ENCODE measurements around the gene USH2A.

USH2A gene

DNA sequence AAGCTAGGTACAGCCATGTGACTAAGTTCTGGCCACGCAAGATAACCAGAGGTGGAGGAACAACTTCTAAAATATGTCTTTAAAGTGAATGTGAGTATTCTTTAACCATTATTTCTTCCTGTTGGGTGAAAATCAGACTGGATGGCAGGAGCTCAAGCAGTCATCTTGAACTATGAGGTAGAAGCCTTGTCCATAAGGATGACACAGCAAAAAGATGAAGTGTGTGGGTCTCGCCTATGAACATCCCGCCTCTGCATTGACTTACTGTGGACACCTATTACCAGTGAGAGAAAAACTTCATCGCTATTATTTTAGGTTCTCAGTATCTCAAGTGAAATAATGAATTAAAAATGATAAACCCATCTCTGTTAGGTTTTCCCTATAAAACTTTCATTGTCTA is 365.3 kb downstream of the USH2A start:
- TF ChIP-seq POLR2A (IDR thresholded peaks at IDR 0.05; ENCODE audit: low read depth, low read length) (no peak), POLR2AphosphoS5 (IDR thresholded peaks at IDR 0.05; ENCODE audit: low read depth, low read length) (no peak), TAF1 (IDR thresholded peaks at IDR 0.05; ENCODE audit: borderline replicate concordance, low read depth, low read length) (no peak)
- DNase-seq (ENCODE audit: insufficient read length) (no peak), FAIRE-seq (no peak)

DNA sequence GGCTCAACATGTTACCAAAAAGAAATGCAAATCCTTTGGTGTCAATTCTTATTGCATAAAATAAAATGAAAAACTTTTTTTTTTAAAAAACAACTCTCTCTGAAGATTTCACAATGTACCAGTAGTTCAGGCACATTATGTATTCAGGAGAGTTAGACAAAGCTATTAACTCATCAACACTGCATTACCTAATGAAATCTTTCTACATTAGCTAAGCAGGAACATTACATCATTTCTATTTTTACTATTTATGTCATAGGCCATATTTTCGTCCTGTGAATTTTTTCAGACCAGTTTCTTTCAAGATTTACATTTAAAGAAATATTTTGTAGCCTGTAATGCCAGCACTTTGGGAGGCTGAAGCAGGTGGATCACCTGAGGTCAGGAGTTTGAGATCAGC is 366.2 kb downstream of the USH2A start:
- FAIRE-seq (no peak), DNase-seq (ENCODE audit: insufficient read length) (no peak)
- TF ChIP-seq POLR2AphosphoS5 (IDR thresholded peaks at IDR 0.05; ENCODE audit: low read depth, low read length) (no peak), TAF1 (IDR thresholded peaks at IDR 0.05; ENCODE audit: borderline replicate concordance, low read depth, low read length) (no peak), POLR2A (IDR thresholded peaks at IDR 0.05; ENCODE audit: low read depth, low read length) (no peak)

DNA sequence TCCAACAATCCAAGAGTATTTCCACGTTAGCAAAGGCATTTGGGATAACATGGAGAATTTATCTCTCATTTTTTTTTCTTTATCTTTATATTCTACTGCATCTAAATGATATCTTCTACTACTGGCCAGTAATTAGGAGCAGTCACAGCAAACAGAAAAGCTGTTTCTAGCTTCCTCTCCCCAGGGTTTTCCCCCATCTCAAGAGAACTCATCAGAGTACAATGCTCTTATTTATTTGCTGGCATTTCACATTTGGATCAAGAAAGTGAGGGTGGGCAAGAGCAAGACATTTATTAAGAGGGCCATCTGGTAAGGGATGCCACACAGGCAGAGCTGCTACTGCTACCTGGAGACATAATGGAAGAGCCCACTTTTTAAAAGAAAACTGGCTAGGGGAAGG is 368.2 kb downstream of the USH2A start:
- TF ChIP-seq TAF1 (IDR thresholded peaks at IDR 0.05; ENCODE audit: borderline replicate concordance, low read depth, low read length) (no peak), POLR2AphosphoS5 (IDR thresholded peaks at IDR 0.05; ENCODE audit: low read depth, low read length) (no peak), POLR2A (IDR thresholded peaks at IDR 0.05; ENCODE audit: low read depth, low read length) (no peak)
- no peak for DNase-seq (ENCODE audit: insufficient read length)
- no peak for FAIRE-seq

DNA sequence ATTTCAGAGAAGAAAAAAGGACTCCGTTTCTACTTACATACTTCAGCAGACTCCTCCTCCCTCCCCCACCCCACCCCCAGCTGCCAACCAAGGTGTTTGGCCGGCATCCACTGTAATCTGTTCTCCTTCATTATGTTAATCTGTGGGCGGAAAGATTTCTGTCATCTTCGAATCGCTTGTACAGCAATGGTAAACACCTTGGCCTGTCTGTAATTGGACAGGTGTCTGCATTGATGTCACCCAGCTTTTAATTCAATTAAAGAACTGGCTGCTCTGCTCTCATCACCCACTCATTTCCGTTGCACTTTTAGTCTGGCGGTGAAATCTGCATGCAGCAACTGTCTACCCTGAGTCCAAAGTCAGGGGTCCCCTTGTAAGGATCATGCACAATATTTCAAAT is 368.6 kb downstream of the USH2A start:
- TF ChIP-seq POLR2A (IDR thresholded peaks at IDR 0.05; ENCODE audit: low read depth, low read length) (no peak), POLR2AphosphoS5 (IDR thresholded peaks at IDR 0.05; ENCODE audit: low read depth, low read length) (no peak), TAF1 (IDR thresholded peaks at IDR 0.05; ENCODE audit: borderline replicate concordance, low read depth, low read length) (no peak)
- DNase-seq (ENCODE audit: insufficient read length) (no peak), FAIRE-seq (no peak)

DNA sequence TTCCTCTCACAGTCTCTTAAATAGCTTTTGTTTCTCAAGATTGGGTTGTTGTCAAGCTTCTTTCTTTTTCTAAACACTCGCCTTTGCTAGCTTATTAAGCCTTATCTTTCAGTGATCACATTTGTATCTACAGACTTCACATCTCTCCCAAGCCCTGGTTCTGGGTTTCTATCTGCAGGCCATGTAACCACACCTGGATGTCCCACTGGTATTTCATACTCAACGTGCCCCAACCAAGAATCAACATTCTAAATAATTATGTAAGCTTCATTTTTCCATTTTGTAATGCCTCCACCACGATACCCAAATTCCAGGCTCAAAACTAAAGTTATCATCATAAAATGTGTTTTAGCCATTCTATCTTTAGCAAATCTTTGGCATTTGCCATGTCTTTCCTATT is 372.2 kb downstream of the USH2A start:
- no peak for TF ChIP-seq TAF1 (IDR thresholded peaks at IDR 0.05; ENCODE audit: borderline replicate concordance, low read depth, low read length)
- TF ChIP-seq POLR2AphosphoS5 (IDR thresholded peaks at IDR 0.05; ENCODE audit: low read depth, low read length), result no peak
- no peak for TF ChIP-seq POLR2A (IDR thresholded peaks at IDR 0.05; ENCODE audit: low read depth, low read length)
- no peak for FAIRE-seq
- no peak for DNase-seq (ENCODE audit: insufficient read length)

DNA sequence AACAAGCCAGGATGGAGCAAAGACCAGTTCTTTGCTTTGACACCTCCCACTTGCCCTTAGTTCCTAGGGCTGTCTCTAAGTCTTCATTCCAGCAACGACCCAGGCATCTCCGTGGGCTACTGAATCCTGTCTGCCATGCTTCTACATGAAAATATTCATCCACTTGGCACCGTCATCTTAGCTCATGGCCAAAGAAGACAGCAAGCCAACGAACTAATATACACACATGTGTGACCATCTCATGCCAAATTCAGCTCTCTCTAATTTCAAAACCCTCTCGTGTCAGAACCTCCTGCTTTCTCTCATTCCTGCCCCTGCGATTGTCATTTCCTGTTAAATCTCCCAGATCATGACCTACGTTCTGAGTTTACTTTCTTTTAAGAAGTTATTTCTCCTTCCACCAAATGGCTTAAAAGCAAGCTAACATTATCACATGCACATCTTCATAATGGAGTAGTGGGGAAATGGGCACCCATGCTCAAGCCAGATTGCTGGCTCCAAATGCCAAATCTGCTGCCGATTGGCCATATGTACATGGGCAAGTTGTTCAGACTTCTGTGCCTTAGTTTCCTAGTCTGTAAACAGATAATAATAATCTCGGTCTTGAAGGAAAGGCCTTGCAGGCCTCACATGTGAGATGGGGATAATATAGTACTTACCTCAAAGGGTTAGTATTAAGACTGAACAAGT is 373.4 kb downstream of the USH2A start:
- FAIRE-seq (no peak), DNase-seq (ENCODE audit: insufficient read length) (no peak)
- TF ChIP-seq TAF1 (IDR thresholded peaks at IDR 0.05; ENCODE audit: borderline replicate concordance, low read depth, low read length) (no peak), POLR2A (IDR thresholded peaks at IDR 0.05; ENCODE audit: low read depth, low read length) (no peak), POLR2AphosphoS5 (IDR thresholded peaks at IDR 0.05; ENCODE audit: low read depth, low read length) (no peak)

DNA sequence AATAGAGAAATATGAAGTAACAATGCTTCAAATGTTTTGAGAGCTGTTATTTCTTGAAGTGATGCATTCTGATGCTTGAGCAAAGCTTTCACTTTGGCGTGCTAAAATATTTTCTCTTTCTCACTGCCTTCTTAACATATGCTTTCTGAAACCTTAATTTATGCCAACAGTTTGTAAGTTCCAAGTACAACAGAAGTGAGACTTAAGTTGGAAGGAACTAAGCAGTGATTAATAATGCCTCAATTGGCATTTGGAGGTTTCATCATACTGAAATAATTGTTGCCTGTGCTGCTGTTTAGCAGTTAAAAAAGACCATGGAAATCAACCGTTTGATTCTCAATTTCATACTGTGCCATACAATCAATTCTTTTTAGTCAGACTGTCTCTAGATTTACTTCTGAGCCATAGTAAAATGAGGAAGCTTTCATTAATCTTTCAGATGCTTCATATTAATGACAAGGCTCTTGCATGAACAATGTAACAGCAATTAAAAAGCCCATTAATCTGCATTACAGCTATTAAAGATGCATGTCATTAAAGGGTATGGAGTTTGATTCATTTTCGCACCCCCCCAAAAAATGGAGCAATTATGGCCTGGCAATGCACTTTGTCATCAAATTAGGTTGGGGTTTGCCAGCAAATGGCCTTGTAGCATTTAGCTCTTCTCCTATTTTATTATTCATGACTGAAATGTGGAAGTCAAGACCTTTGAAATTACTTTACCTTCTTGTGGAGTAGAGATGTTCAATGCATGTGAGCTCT is 375.3 kb downstream of the USH2A start:
- TF ChIP-seq TAF1 (IDR thresholded peaks at IDR 0.05; ENCODE audit: borderline replicate concordance, low read depth, low read length) (no peak), POLR2A (IDR thresholded peaks at IDR 0.05; ENCODE audit: low read depth, low read length) (no peak), POLR2AphosphoS5 (IDR thresholded peaks at IDR 0.05; ENCODE audit: low read depth, low read length) (no peak)
- FAIRE-seq (no peak), DNase-seq (ENCODE audit: insufficient read length) (no peak)

DNA sequence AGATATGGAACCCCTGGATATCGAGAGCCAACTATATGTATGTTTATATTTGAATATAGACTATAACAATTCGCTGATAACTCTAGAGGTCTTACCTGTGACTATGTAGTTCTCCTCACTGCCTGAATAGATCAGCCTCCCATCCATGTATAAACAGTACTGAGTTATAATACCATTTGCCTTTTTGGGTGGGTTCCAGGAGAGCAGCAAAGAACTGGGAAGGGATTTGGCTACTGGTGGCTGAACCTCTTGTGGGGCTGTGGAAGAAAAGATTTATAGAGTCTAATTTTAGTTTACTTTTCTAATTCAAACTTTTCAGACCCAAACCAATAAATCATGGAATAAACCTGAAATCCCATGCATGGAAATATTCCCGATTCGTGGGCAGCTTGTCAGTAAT is 376.9 kb downstream of the USH2A start:
- no peak for DNase-seq (ENCODE audit: insufficient read length)
- no peak for FAIRE-seq
- TF ChIP-seq POLR2AphosphoS5 (IDR thresholded peaks at IDR 0.05; ENCODE audit: low read depth, low read length) (no peak), TAF1 (IDR thresholded peaks at IDR 0.05; ENCODE audit: borderline replicate concordance, low read depth, low read length) (no peak), POLR2A (IDR thresholded peaks at IDR 0.05; ENCODE audit: low read depth, low read length) (no peak)

DNA sequence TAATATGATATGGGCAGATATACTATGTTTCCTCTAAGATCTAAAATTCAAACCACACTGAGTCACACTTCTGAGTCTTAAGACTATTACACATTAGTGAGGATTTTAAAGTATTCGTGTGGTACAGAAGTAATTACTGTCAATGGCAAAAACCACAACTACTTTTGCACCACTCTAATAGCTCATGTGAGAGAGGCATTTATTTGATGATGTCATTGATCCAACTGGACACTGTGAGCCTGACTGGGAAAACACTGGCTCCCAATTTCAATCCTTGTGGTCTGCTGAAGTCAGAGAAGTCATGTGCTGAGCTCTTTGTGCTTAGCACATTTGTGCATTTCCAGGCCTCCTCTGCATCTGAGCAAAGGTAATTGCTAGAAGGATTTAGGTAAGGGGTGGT is 377.8 kb downstream of the USH2A start:
- TF ChIP-seq POLR2A (IDR thresholded peaks at IDR 0.05; ENCODE audit: low read depth, low read length) (no peak), TAF1 (IDR thresholded peaks at IDR 0.05; ENCODE audit: borderline replicate concordance, low read depth, low read length) (no peak), POLR2AphosphoS5 (IDR thresholded peaks at IDR 0.05; ENCODE audit: low read depth, low read length) (no peak)
- FAIRE-seq (no peak), DNase-seq (ENCODE audit: insufficient read length) (no peak)

DNA sequence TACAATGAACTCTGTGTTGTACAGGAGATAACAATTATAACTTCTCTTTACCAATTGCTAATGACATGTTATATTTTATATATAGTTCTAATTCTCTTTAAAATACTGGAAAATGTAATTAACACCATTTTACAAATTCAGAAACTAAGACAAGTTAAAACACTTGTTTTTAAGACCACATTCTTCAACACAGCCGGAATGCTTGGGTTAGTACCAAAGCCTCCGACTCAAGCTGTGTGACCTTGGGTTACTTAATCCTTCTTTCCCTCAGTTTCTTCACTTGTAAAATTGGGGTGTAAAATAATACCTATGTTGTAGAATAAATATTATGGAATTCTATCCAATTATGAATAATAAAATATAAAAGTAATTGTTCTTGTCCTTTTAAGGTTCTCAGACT is 378.7 kb downstream of the USH2A start:
- DNase-seq (ENCODE audit: insufficient read length) (no peak), FAIRE-seq (no peak)
- TF ChIP-seq TAF1 (IDR thresholded peaks at IDR 0.05; ENCODE audit: borderline replicate concordance, low read depth, low read length) (no peak), POLR2A (IDR thresholded peaks at IDR 0.05; ENCODE audit: low read depth, low read length) (no peak), POLR2AphosphoS5 (IDR thresholded peaks at IDR 0.05; ENCODE audit: low read depth, low read length) (no peak)

DNA sequence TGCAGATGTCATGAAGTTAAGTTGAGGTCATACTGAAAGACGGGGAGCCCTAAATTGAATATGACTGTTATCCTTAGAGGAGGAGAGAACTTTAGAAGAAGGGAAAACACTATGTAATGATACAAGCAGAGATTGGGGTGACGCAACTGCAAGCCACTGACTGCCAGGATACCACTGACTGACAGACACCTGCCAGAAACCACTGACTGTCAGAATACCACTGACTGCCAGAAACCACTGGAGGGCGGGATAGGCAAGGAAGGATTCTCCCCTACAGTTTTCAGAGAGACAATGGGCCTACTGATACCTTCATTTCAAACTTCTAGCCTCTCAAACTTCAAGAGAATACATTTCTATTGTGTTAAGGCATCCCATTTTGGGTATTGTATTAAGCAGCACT is 388.7 kb downstream of the USH2A start:
- TF ChIP-seq TAF1 (IDR thresholded peaks at IDR 0.05; ENCODE audit: borderline replicate concordance, low read depth, low read length), result no peak
- TF ChIP-seq POLR2A (IDR thresholded peaks at IDR 0.05; ENCODE audit: low read depth, low read length), result no peak
- TF ChIP-seq POLR2AphosphoS5 (IDR thresholded peaks at IDR 0.05; ENCODE audit: low read depth, low read length), result no peak
- FAIRE-seq, result no peak
- DNase-seq (ENCODE audit: insufficient read length), result no peak
